K562 (cell line): ENCODE results near the gene GNB2. TPM values are rescaled to one million over a fixed set of nuclear protein-coding genes. Genes with fewer than 3 reads are reported as not detected.
A peak's percentile ranks its signal among the peaks of the same experiment; 100 is the strongest.

Experiments used
- C11orf30 ChIP-seq: fragments of 450-650 bp; IDR thresholded peaks from 2 replicates; pipeline ENCODE4 v1.6.1; 2016; ENCODE audit warnings: low read depth, mild to moderate bottlenecking
- DNMT1 ChIP-seq: fragments of 450-650 bp; IDR thresholded peaks from 2 replicates; pipeline ENCODE4 v1.6.1; 2016; ENCODE audit warnings: antibody characterized with exemption, mild to moderate bottlenecking
- GATA2 ChIP-seq: sonication (generic); formaldehyde crosslinking; IDR thresholded peaks from 2 replicates; pipeline ENCODE4 v1.4.0; 2020; ENCODE audit warnings: mild to moderate bottlenecking, missing genetic modification reagents
- ILK ChIP-seq: fragments of 450-650 bp; IDR thresholded peaks from 2 replicates; pipeline ENCODE4 v1.6.1; 2016; ENCODE audit warnings: missing genetic modification characterization, low read depth, mild to moderate bottlenecking, missing compliant biosample characterization, moderate library complexity, borderline replicate concordance
- NCOA6 ChIP-seq: fragments of 450-650 bp; IDR thresholded peaks from 2 replicates; pipeline ENCODE4 v1.6.1; 2017; ENCODE audit warnings: mild to moderate bottlenecking
- NR2C1 ChIP-seq, 2 experiments: fragments of 450-650 bp; IDR thresholded peaks; 2 replicates each; pipeline ENCODE4 v1.6.1; 2017; ENCODE audit warnings: mild to moderate bottlenecking in 2 of 2, antibody characterized with exemption in 1 of 2, inconsistent platforms in 1 of 2, missing compliant biosample characterization in 1 of 2, missing genetic modification characterization in 1 of 2
- RAD21 ChIP-seq, 2 experiments: fragments of 250-450 bp in 1 of 2; fragments of 450-650 bp in 1 of 2; sonication (Bioruptor Pico) in 1 of 2; formaldehyde crosslinking in 1 of 2; IDR thresholded peaks in 1 of 2; conservative IDR thresholded peaks in 1 of 2; 2 replicates each; pipeline versions ENCODE4 v1.4.0 to v1.8.0; 2020 to 2022; ENCODE audit warnings: mild to moderate bottlenecking in 2 of 2, moderate library complexity in 1 of 2
- SMARCC2 ChIP-seq: fragments of 450-650 bp; IDR thresholded peaks from 2 replicates; pipeline ENCODE4 v1.6.1; 2017; ENCODE audit warnings: antibody characterized with exemption, moderate library complexity, mild to moderate bottlenecking, low read depth
- SREBF2 ChIP-seq: sonication (generic); formaldehyde crosslinking; IDR thresholded peaks from 2 replicates; pipeline ENCODE4 v1.4.0; 2020; ENCODE audit warnings: mild to moderate bottlenecking, missing genetic modification reagents
- TAF9B ChIP-seq: fragments of 450-650 bp; IDR thresholded peaks from 2 replicates; pipeline ENCODE4 v1.6.1; 2018; ENCODE audit warnings: mild to moderate bottlenecking; ENCODE audit not compliant: partially characterized antibody
- ZFX ChIP-seq: sonication (generic); formaldehyde crosslinking; IDR thresholded peaks from 2 replicates; pipeline ENCODE4 v1.8.0; 2022; ENCODE audit warnings: mild to moderate bottlenecking, missing genetic modification reagents, moderate library complexity
- polyA plus RNA-seq, 8 experiments: library from polyadenylated mRNA; depleted of rRNA in 4 of 8; stranded (reverse) in 5 of 8; unstranded in 3 of 8; fragments of >200 nt; fragmentation: Nextera tagmentation in 2 of 8; fragmentation: Illumina TruSeq in 1 of 8; extraction: Ambion mirVana in 2 of 8; extraction: Trizol in 1 of 8; gene quantifications; 2 replicates each; pipeline versions ENCODE4 v1.2.1 to v1.2.3, GENCODE V29; 2011 to 2014; ENCODE audit warnings: inconsistent platforms in 1 of 8, missing spikeins in 1 of 8
- total RNA-seq, 7 experiments: library from RNA; depleted of rRNA in 6 of 7; stranded (reverse); fragments of >200 nt in 6 of 7; fragmentation: Illumina TruSeq in 2 of 7; extraction: Trizol in 2 of 7; gene quantifications; 2 replicates each; pipeline versions ENCODE4 v1.2.1 to v1.2.3, GENCODE V29; 2011 to 2021; ENCODE audit warnings: low replicate concordance in 1 of 7
- TF ChIP-seq, protein P1 (sequence below), 2 experiments: fragments of 450-650 bp; IDR thresholded peaks; 2 replicates each; pipeline ENCODE4 v1.6.1; 2016; ENCODE audit warnings: mild to moderate bottlenecking in 2 of 2, borderline replicate concordance in 1 of 2, low read depth in 1 of 2, moderate library complexity in 1 of 2
- TF ChIP-seq, protein P2 (sequence below): fragments of 450-650 bp; formaldehyde crosslinking; IDR thresholded peaks from 2 replicates; pipeline ENCODE4 v1.4.0; 2020; ENCODE audit warnings: mild to moderate bottlenecking, moderate library complexity

GNB2 gene
- total and polyA plus RNA-seq, 9 of the 15 experiments (the other 6 are each of a cell fraction or from before 2014, with no cell fraction given) = 0.65 to 320 (median 104) TPM

DNA sequence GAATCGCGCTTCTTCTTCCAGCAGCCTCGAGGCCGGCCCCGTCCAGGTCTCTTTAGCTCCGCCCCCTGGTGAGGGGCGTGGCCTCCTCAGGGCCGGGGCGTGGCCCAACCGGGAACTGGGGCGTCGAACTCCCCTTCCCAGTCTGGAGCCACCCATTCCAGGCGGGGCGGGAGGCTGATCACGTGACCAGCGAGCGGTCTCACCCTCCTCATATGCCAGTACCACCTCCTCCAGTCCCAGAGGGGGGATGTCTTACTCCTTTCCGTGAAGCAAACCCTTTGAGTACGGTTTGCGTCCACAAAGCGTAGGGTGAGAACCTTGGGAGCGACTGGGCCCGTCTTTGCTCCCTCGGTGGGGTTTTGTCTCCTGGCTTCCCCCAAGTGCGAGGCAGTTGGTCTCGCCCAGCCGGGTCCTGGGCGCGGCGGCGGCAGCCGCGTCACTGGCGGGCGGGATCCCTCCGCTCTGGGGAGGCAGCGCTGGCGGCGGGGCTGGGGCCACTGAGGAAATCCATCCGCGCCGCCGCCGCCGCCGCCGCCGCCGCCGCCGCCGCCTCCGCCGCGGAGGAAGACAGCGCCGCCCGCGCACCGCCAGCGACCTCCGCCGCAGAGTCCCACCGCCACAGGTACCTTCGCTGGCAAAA, at the start of gene GNB2 (continued):
- TF ChIP-seq, protein P1, sequence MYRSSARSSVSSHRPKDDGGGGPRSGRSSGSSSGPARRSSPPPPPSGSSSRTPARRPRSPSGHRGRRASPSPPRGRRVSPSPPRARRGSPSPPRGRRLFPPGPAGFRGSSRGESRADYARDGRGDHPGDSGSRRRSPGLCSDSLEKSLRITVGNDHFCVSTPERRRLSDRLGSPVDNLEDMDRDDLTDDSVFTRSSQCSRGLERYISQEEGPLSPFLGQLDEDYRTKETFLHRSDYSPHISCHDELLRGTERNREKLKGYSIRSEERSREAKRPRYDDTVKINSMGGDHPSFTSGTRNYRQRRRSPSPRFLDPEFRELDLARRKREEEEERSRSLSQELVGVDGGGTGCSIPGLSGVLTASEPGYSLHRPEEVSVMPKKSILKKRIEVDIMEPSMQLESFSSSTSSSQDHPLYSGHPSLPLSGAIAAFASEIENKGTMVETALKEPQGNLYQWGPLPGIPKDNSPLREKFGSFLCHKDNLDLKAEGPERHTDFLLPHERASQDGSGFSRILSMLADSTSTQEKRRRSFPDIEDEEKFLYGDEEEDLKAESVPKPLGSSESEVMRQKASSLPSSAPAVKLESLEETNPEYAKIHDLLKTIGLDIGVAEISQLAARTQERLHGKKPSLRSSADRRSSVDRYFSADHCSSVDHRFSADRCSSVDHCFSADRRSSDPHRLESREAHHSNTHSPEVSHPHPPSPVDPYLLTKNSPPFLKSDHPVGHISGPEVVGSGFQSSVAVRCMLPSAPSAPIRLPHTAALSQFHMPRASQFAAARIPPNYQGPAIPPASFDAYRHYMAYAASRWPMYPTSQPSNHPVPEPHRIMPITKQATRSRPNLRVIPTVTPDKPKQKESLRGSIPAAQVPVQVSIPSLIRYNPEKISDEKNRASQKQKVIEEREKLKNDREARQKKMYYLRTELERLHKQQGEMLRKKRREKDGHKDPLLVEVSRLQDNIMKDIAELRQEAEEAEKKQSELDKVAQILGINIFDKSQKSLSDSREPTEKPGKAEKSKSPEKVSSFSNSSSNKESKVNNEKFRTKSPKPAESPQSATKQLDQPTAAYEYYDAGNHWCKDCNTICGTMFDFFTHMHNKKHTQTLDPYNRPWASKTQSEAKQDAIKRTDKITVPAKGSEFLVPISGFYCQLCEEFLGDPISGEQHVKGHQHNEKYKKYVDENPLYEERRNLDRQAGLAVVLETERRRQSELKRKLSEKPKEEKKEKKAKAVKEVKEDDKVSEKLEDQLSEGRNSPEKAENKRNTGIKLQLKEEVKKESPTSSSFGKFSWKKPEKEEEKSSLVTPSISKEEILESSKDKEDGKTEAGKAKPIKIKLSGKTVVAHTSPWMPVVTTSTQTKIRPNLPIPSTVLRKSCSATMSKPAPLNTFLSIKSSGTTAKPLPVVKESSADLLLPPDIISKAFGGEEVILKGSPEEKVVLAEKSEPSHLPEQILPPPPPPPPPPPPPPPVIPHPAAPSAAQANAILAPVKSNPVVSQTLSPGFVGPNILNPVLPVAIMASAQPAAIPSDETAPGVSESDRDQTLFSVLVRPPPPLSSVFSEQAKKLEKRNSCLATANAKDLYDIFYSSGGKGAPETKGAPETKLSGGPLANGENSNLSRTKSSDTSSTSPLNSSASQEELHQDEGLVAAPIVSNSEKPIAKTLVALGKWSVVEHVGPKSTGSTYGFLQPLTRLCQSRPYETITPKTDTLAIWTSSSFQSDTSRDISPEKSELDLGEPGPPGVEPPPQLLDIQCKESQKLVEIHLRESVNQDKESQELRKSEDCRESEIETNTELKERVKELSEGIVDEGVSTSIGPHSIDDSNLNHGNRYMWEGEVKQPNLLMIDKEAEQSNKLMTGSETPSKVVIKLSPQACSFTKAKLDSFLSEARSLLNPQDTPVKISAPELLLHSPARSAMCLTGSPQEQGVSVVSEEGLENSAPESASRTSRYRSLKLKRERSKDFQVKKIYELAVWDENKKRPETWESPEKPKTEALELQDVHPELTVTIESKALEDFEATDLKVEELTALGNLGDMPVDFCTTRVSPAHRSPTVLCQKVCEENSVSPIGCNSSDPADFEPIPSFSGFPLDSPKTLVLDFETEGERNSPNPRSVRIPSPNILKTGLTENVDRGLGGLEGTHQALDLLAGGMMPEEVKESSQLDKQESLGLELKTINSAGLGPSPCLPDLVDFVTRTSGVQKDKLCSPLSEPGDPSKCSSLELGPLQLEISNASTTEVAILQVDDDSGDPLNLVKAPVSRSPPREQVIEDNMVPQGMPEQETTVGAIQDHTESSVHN (IDR thresholded peaks at IDR 0.05; ENCODE audit: borderline replicate concordance in 1 of 2, low read depth in 1 of 2) = no peak
- TF ChIP-seq SMARCC2 (no peak; the same call in 1 of the 2 replicates), ZFX (CRISPR knock-in tag) (peak; percentile 45; the same call in 1 of the 2 replicates), RAD21 (CRISPR knock-in tag; conservative IDR thresholded peaks at IDR 0.05 in 1 of 2, IDR thresholded peaks at IDR 0.05 in 1 of 2) (peak in 1 of 2 experiments; percentile 28; a peak in 1 of 4 replicates), ILK (tag) (no peak), TAF9B (no peak), C11orf30 (no peak), GATA2 (no peak), DNMT1 (no peak), NR2C1 (IDR thresholded peaks at IDR 0.05) (peak; percentile 76; the same call in 1 of the 2 replicates), NR2C1 (tag; IDR thresholded peaks at IDR 0.05) (no peak), SREBF2 (CRISPR knock-in tag) (no peak), NCOA6 (no peak)
- TF ChIP-seq, protein P2, sequence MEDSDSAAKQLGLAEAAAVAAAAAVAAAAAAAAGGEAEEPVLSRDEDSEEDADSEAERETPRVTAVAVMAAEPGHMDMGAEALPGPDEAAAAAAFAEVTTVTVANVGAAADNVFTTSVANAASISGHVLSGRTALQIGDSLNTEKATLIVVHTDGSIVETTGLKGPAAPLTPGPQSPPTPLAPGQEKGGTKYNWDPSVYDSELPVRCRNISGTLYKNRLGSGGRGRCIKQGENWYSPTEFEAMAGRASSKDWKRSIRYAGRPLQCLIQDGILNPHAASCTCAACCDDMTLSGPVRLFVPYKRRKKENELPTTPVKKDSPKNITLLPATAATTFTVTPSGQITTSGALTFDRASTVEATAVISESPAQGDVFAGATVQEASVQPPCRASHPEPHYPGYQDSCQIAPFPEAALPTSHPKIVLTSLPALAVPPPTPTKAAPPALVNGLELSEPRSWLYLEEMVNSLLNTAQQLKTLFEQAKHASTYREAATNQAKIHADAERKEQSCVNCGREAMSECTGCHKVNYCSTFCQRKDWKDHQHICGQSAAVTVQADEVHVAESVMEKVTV (CRISPR knock-in tag) = no peak
